Endometrium (tissue), 2 donors: ENCODE results near the gene CEP76.

Experiments used
- FAIRE-seq: peaks from 2 replicates; lab custom pipeline; 2012; peaks lifted over from hg19 to GRCh38; lab: Jason Lieb, UNC
- donor health status: control.
- donor health status: control.

CEP76 gene, protein sequence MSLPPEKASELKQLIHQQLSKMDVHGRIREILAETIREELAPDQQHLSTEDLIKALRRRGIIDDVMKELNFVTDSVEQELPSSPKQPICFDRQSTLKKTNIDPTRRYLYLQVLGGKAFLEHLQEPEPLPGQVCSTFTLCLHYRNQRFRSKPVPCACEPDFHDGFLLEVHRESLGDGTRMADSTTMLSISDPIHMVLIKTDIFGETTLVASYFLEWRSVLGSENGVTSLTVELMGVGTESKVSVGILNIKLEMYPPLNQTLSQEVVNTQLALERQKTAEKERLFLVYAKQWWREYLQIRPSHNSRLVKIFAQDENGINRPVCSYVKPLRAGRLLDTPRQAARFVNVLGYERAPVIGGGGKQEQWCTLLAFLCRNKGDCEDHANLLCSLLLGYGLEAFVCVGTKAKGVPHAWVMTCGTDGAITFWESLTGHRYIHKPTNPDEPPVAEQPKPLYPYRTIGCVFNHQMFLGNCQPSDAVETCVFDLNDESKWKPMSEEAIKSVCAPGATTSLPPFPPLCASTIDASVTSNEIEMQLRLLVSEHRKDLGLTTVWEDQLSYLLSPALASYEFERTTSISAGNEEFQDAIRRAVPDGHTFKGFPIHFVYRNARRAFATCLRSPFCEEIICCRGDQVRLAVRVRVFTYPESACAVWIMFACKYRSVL

GRCh38 chr18:12702221-12703095 lies at the start of gene CEP76, which contains the start of gene PSMG2:
CEP76 (minus strand) TSS chr18:12702723; CDS start chr18:12702548, 175 bp downstream.
PSMG2 (plus strand) TSS chr18:12703042; CDS start chr18:12703108, 66 bp downstream.
- FAIRE-seq, result no peak

- no peak for FAIRE-seq
Observed at GRCh38 chr18:12751891-12752290, 49.4 kb upstream of the CEP76 start.

DNA sequence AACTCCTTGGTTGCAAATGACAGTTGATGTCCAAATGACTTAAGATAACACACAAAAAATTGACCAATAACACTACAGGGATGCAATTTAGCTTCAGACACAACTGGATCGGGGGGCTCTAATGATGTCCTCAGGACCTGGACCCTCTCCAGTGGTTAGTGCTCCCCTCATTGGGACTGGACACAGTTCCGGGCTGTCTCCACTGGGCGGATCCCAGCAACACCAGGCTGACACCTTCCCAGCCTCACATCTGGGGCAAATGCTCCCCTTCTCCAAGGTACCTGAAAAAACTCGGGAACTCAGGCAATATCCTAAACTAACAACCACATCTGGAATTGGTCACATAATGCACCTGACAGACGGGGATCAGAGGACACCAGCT lies 49.0 kb upstream of the CEP76 start:
- no peak for FAIRE-seq

DNA sequence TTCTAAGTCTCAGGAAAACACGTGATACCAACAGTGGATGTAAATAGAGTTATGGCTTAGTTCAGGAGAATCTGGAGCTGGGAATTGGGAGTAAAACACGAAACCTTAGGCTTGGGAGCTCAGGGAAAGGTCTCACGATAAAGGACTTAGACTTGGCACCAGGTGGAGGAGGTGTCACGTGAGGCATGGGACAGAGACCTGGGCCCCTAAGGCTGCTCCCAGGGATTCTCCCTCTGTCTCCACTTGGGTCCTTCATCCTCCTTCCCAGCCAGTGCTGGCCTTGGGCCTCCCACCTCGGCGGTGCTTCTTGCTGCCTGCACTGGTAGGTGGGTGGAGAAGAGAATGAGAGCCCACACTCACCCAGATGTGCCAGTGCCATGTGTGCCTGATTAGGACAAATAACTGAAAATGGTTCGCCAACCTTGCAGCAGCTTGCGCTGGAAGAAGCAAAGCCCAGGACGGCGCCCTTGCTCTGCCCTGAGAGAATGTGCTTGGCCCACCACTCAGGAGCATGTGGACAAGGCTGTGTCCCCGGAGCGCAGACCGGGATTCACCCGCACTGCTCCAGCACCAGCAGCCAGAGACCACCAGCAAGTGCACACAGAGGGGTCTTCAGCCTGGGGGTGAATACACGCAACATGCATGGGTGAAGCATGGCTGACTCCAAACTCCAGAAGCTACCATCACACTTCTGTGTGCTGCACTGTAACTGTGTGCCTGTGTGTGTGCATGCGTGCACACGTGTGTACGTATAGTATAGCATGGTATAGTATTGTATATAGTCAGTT lies 48.4 kb upstream of the CEP76 start:
- no peak for FAIRE-seq

DNA sequence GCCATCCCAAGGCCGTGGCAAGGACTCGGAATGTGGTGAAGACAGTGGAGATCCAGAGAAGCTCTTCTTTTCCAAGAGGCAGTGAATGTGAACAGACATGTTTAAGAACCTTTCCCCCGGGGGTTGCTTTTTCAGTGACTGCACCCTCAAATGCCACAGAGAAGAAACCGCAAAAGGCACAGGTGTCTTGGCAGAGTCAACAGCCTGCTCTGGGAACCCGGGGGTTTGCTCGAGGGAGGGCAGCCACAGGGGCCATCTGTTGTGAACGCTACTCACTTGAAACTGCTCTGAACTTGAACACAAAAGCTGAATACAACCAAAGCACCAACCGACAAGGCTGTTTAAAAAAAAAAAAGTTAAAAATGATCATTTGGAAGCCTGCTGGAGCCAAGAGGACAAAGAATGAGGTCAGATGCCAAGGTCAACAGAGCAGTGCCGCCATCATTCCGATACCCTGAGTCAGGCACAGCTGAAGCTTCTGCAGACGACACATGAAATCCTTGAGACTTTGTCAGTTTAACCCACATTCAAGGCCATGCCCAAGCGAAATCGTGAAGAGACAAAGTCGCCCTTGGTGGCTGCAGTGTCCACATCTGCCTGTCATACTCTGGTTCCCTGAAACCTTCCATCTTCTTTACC lies 47.7 kb upstream of the CEP76 start:
- no peak for FAIRE-seq

- no peak for FAIRE-seq
Observed at GRCh38 chr18:12749121-12749520, 46.6 kb upstream of the CEP76 start.

GRCh38 chr18:12748671-12749070 lies 46.1 kb upstream of the CEP76 start:
- no peak for FAIRE-seq

- no peak for FAIRE-seq
Observed at GRCh38 chr18:12747530-12748315, 45.2 kb upstream of the CEP76 start.

DNA sequence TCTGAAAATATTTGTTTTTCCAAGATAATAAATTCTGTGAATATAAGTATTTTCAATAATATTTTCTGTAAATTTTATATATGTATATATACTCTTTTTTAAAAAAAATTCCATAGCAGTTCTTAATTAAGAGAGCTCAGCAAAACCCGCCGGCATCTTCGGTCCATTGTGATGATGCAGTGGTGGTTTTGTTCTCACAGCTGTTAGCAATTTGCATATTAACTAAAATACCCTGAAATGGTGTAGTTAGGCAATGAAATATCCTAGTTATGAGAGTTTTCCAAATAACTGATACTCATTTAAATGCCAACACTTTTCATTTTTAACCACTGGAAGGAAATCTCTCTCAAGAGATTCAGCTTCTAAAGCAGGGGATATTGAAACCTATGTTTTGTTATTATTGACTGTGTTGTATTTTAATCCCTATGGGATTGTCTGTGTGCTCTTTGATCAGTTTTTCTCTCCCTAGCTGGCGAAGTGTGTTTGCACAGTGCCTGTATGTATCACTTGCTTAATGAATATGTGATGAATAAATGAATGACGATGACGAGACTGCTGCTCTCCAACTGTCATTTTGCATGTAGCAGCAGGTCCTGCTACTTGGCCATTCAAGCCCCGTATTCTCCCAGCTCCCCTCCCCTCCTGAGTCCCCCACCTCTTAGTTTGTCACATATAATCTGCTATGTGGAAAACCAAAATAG lies 42.7 kb upstream of the CEP76 start:
- no peak for FAIRE-seq

GRCh38 chr18:12744103-12744502 lies 41.6 kb upstream of the CEP76 start:
- peak; percentile 60 for FAIRE-seq

DNA sequence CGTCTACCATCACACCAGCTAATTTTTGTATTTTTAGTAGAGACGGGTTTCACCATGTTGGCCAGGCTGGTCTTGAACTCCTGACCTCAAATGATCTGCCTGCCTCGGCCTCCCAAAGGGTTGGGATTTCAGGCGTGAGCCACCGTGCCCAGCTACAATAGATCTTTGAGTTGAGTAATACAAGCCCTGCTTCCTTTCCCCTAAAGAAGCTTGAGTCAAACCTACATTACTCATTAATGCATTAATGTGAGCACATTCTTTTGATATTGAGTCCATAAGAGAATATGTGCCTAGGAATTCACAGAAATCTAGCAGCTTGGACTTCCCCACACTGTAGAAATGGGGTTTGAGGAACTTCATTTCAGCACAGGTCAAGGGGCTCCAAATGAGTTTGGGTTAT lies 39.9 kb upstream of the CEP76 start:
- no peak for FAIRE-seq

GRCh38 chr18:12741351-12741750 lies 38.8 kb upstream of the CEP76 start:
- FAIRE-seq, result no peak

GRCh38 chr18:12737243-12737902 lies 34.9 kb upstream of the CEP76 start:
- FAIRE-seq, result no peak

GRCh38 chr18:12726774-12727550 lies 24.4 kb upstream of the CEP76 start:
- FAIRE-seq, result no peak

DNA sequence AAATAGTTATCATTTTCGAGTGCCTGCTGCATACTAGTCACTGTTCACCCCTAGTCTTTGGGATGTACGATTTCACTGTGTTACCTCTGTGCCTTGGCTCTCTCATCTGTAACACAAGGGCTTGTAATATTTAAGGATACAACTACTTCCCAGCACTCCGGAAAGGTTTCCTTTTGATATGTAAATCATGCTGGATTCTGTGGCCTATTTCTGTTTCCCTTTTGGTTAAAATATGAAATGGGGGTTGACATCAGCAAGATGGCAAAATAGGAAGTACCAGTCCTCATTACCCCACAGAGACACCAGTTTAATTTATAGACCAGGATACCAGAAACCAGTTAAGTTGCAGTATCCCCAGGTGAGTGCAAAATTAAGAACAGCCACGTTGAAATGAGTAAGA lies 23.8 kb upstream of the CEP76 start:
- no peak for FAIRE-seq

DNA sequence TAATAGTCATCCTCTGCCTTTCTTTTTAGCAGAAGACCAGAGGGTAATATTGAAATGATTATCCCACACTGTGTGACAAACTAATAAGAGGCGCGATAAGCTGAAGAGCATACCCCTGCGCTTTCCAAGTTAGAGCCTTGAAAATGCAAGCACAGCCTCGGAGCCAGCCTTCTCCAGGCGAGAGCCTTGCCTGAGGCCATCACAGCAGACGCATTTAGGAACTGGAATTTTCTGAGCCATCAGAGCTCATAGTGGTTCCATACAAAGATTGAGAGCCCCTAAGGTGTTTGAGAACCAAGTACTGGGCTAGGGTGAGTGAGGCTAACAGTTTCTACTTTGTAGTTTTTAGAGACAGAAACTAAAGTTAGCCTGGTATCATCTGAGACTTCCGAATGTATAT lies 20.2 kb upstream of the CEP76 start:
- no peak for FAIRE-seq

GRCh38 chr18:12721495-12722275 lies 19.2 kb upstream of the CEP76 start:
- no peak for FAIRE-seq

DNA sequence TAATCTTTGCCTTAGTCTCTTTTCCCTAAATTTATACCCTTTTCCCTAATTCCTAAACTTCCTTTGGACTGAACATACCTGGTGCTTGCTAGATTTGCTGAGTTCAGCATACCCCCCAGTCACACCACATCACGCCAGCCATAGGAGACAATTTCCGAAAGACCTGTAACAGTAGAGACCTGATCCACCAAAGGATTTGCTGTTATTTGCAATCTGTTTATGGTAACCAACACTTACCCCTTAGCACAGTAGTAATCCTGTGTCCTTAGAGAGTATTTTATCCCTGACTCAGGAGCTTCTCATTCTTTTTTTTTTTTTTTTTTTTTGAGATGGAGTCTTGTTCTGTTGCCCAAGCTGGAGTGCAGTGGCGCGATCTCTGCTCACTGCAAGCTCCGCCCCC lies 8.9 kb upstream of the CEP76 start:
- FAIRE-seq, result no peak
